ENCODE data around the gene PCARE. TPM values are rescaled to one million over a fixed set of nuclear protein-coding genes. Genes with fewer than 3 reads are reported as not detected.

Gene PCARE
- total RNA-seq, 2 experiments from 2014 or later: not detected

DNA sequence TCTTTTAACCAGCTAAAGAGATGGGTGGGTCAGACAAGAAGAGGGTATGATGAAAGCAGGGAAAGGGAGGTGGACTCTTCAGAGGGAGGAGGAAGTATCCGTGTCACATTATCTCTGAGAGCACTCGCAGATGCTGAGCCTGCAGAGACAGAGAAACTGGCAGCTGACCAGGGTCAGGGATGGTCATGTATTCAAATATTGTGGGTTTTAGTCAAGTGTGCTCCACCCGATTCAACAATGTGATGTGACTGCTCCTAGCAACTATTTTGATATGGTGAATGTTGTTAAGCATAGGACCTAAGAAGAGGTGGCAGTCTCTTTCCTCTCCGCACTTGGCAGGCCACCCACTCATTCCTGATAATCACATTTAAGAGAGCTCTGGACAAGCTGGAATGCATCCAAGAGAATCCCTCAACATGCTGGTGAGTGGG lies 39.6 kb upstream of the PCARE start:
- no peak for ATAC-seq
- CTCF ChIA-PET: interaction anchor here (0.8 to 1.5 kb wide), 2 partner anchors 103 to 155 kb away, joined by 3 read pairs; no protein-coding TSS in a partner anchor
- Mint-ChIP-seq H3K9me3 (no peaks in the 10 kb centered on the region), H3K4me1 (ENCODE audit: low read depth) (peaks cover 33% of the 10 kb centered on the region), H3K27ac (no peak overlapping the region), H3K27me3 (no peaks in the 10 kb centered on the region), H3K36me3 (ENCODE audit: low read depth) (peaks cover 1% of the 10 kb centered on the region), H3K4me3 (peak overlapping the region; percentile 71)
- no peak for DNase-seq
- POLR2A ChIA-PET: interaction anchor here (0.8 to 4.5 kb wide), 4 partner anchors 9 to 103 kb away, joined by 3 to 29 read pairs (median 8); no protein-coding TSS in a partner anchor
- intact Hi-C loops (cut with micrococcal nuclease): loop anchor here (10.0 kb wide), 1 partner anchor 99 kb away; no protein-coding TSS in a partner anchor
- TF ChIP-seq, protein P1, sequence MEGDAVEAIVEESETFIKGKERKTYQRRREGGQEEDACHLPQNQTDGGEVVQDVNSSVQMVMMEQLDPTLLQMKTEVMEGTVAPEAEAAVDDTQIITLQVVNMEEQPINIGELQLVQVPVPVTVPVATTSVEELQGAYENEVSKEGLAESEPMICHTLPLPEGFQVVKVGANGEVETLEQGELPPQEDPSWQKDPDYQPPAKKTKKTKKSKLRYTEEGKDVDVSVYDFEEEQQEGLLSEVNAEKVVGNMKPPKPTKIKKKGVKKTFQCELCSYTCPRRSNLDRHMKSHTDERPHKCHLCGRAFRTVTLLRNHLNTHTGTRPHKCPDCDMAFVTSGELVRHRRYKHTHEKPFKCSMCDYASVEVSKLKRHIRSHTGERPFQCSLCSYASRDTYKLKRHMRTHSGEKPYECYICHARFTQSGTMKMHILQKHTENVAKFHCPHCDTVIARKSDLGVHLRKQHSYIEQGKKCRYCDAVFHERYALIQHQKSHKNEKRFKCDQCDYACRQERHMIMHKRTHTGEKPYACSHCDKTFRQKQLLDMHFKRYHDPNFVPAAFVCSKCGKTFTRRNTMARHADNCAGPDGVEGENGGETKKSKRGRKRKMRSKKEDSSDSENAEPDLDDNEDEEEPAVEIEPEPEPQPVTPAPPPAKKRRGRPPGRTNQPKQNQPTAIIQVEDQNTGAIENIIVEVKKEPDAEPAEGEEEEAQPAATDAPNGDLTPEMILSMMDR (IDR thresholded peaks at IDR 0.05): no peak

DNA sequence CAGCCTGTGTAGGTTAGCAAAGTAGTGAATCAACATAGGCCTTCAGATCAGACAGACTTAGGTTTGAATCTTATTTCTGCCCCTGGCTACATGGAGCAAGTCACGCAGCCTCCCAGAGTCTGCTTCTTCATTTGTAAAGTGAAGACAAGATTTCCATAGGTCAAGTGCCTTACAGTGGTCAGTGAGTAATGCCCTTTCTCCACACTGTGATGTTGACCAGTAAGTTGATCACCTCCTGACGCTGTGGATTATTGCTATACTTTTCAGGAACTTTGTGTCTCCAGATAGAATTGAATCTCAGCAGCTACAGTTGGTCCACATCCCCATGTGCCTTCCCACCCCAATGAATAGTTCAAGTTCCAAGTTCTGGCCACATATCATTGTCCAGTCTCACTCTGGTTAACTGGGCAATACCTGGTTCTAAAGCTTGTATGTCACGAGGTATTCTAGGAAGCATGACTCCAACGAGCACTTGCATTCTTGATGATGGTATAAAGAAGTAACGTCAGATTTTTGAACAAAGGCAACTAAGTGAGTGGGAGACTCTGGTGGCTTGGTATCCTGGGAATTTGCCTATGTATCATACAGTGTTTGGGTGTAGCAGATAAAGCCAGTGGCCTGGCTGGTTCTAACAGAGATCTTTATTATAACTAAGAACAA lies 38.8 kb upstream of the PCARE start:
- TF ChIP-seq, protein P1 (IDR thresholded peaks at IDR 0.05): no peak
- CTCF ChIA-PET: interaction anchor here (0.8 to 1.5 kb wide), 2 partner anchors 102 to 154 kb away, joined by 3 read pairs; no protein-coding TSS in a partner anchor
- DNase-seq (no peak), ATAC-seq (no peak)
- peaks cover 29% of the 10 kb centered on the region for H3K4me1 Mint-ChIP-seq (ENCODE audit: low read depth)
- intact Hi-C loops (cut with micrococcal nuclease): loop anchor here (10.0 kb wide), 1 partner anchor 98 kb away; no protein-coding TSS in a partner anchor
- peaks cover 1% of the 10 kb centered on the region for H3K36me3 Mint-ChIP-seq (ENCODE audit: low read depth)
- H3K27me3 Mint-ChIP-seq: no peaks in the 10 kb centered on the region
- H3K4me3 Mint-ChIP-seq: no peak overlapping the region
- no peaks in the 10 kb centered on the region for H3K9me3 Mint-ChIP-seq
- POLR2A ChIA-PET: interaction anchor here (0.8 to 4.5 kb wide), 3 partner anchors 9 to 102 kb away, joined by 3 to 29 read pairs (median 6); no protein-coding TSS in a partner anchor
- H3K27ac Mint-ChIP-seq: no peak overlapping the region

DNA sequence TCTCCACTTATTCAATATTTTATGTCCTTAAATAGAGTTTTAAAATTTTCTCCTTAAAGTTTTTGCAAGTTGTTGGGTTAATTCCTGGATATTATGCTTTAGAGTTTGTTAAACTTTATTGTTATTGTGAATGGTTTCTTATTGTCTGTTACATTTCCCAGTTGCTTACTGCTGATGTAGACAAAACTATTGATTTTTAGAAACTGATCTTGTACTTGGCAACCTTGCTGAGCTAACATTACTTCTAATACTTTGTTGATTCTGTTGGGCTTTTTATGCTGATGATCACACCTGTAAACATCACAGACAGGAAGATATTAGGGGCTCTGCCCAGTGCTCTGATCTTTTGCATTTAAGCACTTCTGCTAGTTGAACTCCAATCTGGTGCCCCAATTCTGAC lies 38.1 kb upstream of the PCARE start:
- TF ChIP-seq, protein P1 (IDR thresholded peaks at IDR 0.05): no peak
- ATAC-seq (no peak), DNase-seq (no peak)
- no peak overlapping the region for H3K27ac Mint-ChIP-seq
- intact Hi-C loops (cut with micrococcal nuclease): loop anchor here (10.0 kb wide), 1 partner anchor 98 kb away; no protein-coding TSS in a partner anchor
- no peak overlapping the region for H3K4me3 Mint-ChIP-seq
- H3K27me3 Mint-ChIP-seq: no peaks in the 10 kb centered on the region
- H3K36me3 Mint-ChIP-seq (ENCODE audit: low read depth): peaks cover 1% of the 10 kb centered on the region
- POLR2A ChIA-PET: no interaction called here
- peaks cover 22% of the 10 kb centered on the region for H3K4me1 Mint-ChIP-seq (ENCODE audit: low read depth)
- CTCF ChIA-PET: no interaction called here
- no peaks in the 10 kb centered on the region for H3K9me3 Mint-ChIP-seq

DNA sequence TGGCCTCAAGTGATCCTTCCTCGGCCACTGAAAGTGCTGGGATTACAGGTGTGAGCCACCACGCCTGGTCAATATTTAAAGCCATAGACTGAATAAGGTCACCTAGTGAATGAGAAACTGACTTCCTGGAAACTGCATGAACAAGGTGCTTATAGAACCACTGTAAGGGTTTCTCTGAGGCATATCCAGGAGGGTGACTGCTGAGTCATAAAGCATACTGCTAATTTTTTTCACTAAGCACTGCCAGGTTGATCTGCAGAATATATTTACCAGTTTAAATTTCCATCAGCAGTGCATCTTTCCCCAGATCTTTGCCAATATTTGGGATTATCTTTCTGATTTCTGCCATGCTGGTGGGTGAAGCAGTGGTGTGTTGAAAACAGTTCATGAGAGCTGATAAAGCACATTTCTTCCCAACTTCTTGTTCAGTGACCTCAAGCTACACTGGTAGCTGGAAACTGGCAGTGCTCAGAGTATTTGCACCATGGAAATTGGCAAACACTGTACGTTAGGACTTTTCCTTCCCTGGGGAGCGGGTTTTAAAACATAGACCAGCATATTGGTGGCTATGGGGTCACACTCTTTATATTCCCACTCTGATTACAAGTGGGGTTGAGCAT lies 36.7 kb upstream of the PCARE start:
- H3K27ac Mint-ChIP-seq: no peak overlapping the region
- H3K4me1 Mint-ChIP-seq (ENCODE audit: low read depth): peaks cover 13% of the 10 kb centered on the region
- ATAC-seq (peak; percentile 40), DNase-seq (no peak)
- intact Hi-C loops (cut with micrococcal nuclease): loop anchor here (10.0 kb wide), 1 partner anchor 96 kb away; no protein-coding TSS in a partner anchor
- TF ChIP-seq, protein P1 (IDR thresholded peaks at IDR 0.05): no peak
- no peak overlapping the region for H3K4me3 Mint-ChIP-seq
- no peaks in the 10 kb centered on the region for H3K9me3 Mint-ChIP-seq
- H3K36me3 Mint-ChIP-seq (ENCODE audit: low read depth): no peaks in the 10 kb centered on the region
- H3K27me3 Mint-ChIP-seq: no peaks in the 10 kb centered on the region
- ChIA-PET POLR2A (no interaction called here), CTCF (no interaction called here)

DNA sequence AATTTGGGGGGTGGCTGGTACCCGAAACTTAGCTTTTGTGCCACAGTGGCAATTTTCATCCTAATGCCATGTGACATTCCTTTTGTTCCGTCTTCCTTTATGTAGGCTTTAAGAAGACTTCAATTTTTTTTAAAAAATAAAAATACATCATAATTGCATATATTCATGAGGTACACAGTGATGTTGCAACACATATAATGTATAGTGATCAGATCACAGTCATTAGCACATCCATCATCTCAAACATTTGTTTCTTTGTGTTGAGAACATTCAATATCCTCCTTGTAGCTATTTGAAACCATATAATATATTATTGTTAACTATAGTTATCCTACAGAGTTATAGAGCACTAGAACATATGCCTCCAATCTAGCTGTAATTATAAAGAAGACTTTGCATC lies 34.9 kb upstream of the PCARE start:
- POLR2A ChIA-PET: no interaction called here
- DNase-seq: no peak
- peaks cover 6% of the 10 kb centered on the region for H3K4me1 Mint-ChIP-seq (ENCODE audit: low read depth)

More for the DNA sequence above, 34.9 kb upstream of the PCARE start:
- ATAC-seq: no peak
- intact Hi-C loops (cut with micrococcal nuclease): no loop called here
- CTCF ChIA-PET: no interaction called here
- H3K9me3 Mint-ChIP-seq: no peaks in the 10 kb centered on the region
- no peaks in the 10 kb centered on the region for H3K36me3 Mint-ChIP-seq (ENCODE audit: low read depth)
- H3K27ac Mint-ChIP-seq: no peak overlapping the region
- TF ChIP-seq, protein P1 (IDR thresholded peaks at IDR 0.05): no peak
- H3K27me3 Mint-ChIP-seq: no peaks in the 10 kb centered on the region
- no peak overlapping the region for H3K4me3 Mint-ChIP-seq
